Esophagus muscularis mucosa (tissue), 4 donors: ENCODE measurements around the gene UNC13A. TPM values are rescaled to one million over a fixed set of nuclear protein-coding genes. Genes with fewer than 3 reads are reported as not detected.

ENCODE experiments used
- DNase-seq: peaks from one replicate; pipeline ENCODE4 v3.0.0-alpha.2; 2017; ENCODE audit errors: extremely low spot score
- H3K27ac ChIP-seq, 4 donors: fragments of 200-600 bp; sonication (generic); replicated peaks in 1 of 4; 1 replicate in 3 of 4; 2 replicates in 1 of 4; pipeline ENCODE4 v1.5.1; 2016 to 2019; ENCODE audit warnings: mild to moderate bottlenecking in 1 of 4
- H3K27me3 ChIP-seq, 4 donors: fragments of 200-600 bp; sonication (generic); one replicate each; pipeline versions ENCODE4 v1.5.1 to v1.6.0; 2016 to 2019
- H3K36me3 ChIP-seq, 4 donors: fragments of 200-600 bp; sonication (generic); one replicate each; pipeline ENCODE4 v1.5.1; 2016 to 2019
- H3K4me1 ChIP-seq, 4 donors: fragments of 200-600 bp; sonication (generic); one replicate each; pipeline ENCODE4 v1.5.1; 2016 to 2019
- H3K4me3 ChIP-seq, 4 donors: fragments of 200-600 bp; sonication (generic); 1 replicate in 2 of 4; 2 replicates in 2 of 4; pipeline ENCODE4 v1.5.1; 2016 to 2019; ENCODE audit warnings: mild to moderate bottlenecking in 4 of 4, moderate library complexity in 1 of 4
- H3K9me3 ChIP-seq, 4 donors: fragments of 200-600 bp; sonication (generic); 1 replicate in 3 of 4; 2 replicates in 1 of 4; pipeline ENCODE4 v1.5.1; 2016 to 2019
- EP300 ChIP-seq: sonication (generic); formaldehyde crosslinking; IDR thresholded peaks from one replicate; pipeline ENCODE4 v1.6.1; 2017; ENCODE audit warnings: antibody characterized with exemption
- POLR2A ChIP-seq: fragments of 450-650 bp; IDR thresholded peaks from one replicate; pipeline ENCODE4 v1.6.1; 2017; ENCODE audit warnings: antibody characterized with exemption, moderate library complexity, mild to moderate bottlenecking, low read depth
- POLR2AphosphoS5 ChIP-seq, 2 donors: sonication (generic); formaldehyde crosslinking; IDR thresholded peaks; one replicate each; pipeline ENCODE4 v1.6.1; 2017; ENCODE audit warnings: antibody characterized with exemption in 2 of 2
- WGBS: methylation state at CpG from one replicate; pipeline ENCODE4 v1.1.5; 2018; 5-methylcytosine and 5-hydroxymethylcytosine counted together
- intact Hi-C: fragments of 100-400 bp; cut with DNase I; formaldehyde crosslinking; loops from one replicate; pipeline ENCODE4 v1.15.1; 2023
- total RNA-seq, 4 donors: library from RNA; depleted of rRNA; stranded (reverse); fragments of >200 nt; gene quantifications; one replicate each; pipeline versions ENCODE4 v1.1.0 to v1.2.1, GENCODE V29; 2016
- TF ChIP-seq, protein P1 (sequence below), 3 experiments: fragments of 200-600 bp in 2 of 3; fragments of 450-650 bp in 1 of 3; sonication (generic) in 2 of 3; IDR thresholded peaks; one replicate each; pipeline ENCODE4 v1.5.1; 2017 to 2019; ENCODE audit warnings: antibody characterized with exemption in 3 of 3, mild to moderate bottlenecking in 2 of 3, moderate library complexity in 1 of 3

Gene UNC13A
- total RNA-seq, 4 donors from 2014 or later, result under 0.01 to 0.23 (median 0.18) TPM

DNA sequence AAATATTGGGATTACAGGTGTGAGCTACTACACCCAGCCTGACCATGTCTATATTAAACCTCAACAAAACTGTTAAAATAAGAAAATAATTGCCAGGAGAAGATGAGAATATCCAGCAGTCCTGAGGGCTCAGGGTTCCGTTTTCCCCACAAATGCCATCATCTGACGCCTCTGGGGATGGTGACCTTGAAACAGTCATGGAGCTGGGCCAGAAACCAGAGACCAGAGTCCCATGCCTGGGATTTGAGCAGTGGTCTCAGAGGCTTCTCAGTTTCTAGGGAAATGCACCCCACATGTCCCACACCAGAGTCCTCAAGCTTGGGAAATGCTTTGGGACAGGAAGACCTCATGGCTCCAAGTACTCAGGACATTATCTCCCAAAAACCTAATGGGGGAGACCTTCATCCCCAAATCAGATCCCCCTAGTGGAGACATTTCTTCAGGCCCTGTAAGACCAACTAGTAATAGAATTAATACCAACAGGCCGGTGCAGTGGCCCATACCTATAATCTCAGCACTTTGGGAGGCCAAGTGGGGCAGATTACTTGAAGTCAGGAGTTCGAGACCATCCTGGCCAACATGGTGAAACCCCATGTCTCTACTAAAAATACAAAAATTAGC is 28.3 kb upstream of the UNC13A start:
- Histone ChIP-seq H3K9me3 (no peaks in the 10 kb centered on the region), H3K4me1 (peaks cover 31 to 46% (median 43%) of the 10 kb centered on the region in 4 donors), H3K27ac (peak overlapping the region in 3 of 4 donors; percentile 30 to 67 (median 44)), H3K27me3 (no peaks in the 10 kb centered on the region), H3K36me3 (no peaks in the 10 kb centered on the region), H3K4me3 (no peak overlapping the region)
- intact Hi-C loops, result no loop called here
- DNase-seq, result no peak
- 77% methylated on average over 4 of the region's 4 CpGs for WGBS
- no peak for TF ChIP-seq POLR2A
- no peak for TF ChIP-seq POLR2AphosphoS5 (IDR thresholded peaks at IDR 0.05)
- TF ChIP-seq EP300, result no peak
- TF ChIP-seq, protein P1, sequence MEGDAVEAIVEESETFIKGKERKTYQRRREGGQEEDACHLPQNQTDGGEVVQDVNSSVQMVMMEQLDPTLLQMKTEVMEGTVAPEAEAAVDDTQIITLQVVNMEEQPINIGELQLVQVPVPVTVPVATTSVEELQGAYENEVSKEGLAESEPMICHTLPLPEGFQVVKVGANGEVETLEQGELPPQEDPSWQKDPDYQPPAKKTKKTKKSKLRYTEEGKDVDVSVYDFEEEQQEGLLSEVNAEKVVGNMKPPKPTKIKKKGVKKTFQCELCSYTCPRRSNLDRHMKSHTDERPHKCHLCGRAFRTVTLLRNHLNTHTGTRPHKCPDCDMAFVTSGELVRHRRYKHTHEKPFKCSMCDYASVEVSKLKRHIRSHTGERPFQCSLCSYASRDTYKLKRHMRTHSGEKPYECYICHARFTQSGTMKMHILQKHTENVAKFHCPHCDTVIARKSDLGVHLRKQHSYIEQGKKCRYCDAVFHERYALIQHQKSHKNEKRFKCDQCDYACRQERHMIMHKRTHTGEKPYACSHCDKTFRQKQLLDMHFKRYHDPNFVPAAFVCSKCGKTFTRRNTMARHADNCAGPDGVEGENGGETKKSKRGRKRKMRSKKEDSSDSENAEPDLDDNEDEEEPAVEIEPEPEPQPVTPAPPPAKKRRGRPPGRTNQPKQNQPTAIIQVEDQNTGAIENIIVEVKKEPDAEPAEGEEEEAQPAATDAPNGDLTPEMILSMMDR (IDR thresholded peaks at IDR 0.05), result no peak

DNA sequence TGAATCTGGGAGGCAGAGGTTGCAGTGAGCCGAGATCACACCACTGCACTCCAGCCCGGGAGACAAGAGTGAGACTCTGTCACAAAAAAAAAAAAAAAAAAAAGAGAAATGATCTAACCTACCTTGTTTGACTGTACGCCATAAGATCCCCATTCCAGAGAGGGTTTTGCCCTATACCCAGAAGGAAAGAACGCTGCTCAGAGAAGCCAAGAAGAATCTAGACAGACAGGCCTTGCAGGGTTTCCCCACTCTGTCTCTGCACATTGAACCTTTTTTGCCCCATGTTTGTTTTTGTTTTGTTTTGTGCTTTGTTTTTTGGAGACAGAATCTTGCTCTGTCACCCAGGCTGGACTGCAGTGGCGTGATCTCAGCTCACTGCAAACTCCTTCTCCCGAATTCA is 23.7 kb upstream of the UNC13A start:
- intact Hi-C loops, result no loop called here
- Histone ChIP-seq H3K36me3 (no peaks in the 10 kb centered on the region), H3K27ac (no peak overlapping the region), H3K9me3 (no peaks in the 10 kb centered on the region), H3K27me3 (peaks cover 0 to 13% (median 0%) of the 10 kb centered on the region in 4 donors), H3K4me3 (no peak overlapping the region), H3K4me1 (peaks cover 2 to 4% (median 2%) of the 10 kb centered on the region in 4 donors)
- 66% methylated on average over 6 of the region's 6 CpGs for WGBS
- no peak for TF ChIP-seq POLR2A
- TF ChIP-seq EP300, result no peak
- TF ChIP-seq, protein P1 (IDR thresholded peaks at IDR 0.05), result no peak
- TF ChIP-seq POLR2AphosphoS5 (IDR thresholded peaks at IDR 0.05), result no peak
- DNase-seq, result no peak

DNA sequence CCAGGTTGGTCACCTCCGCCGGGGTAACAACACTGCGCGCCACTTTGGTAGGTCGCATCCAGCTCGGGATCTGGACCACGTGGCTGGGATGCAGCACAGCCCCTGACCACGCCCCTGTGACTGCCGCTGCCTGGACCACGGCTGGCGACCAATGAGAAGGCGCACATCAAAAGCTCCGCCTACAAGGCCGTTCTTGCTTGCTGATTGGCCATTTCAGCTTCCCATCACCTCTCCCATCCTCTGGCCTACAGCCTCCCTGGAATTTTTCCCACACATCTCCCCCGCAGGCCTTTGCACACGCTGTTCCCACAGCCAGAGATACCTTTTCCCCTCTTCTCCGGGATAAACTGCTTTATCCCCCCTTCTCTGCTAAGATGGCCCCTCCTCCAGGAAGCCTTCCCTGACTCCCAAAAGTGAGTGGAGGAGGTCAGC is 18.6 kb upstream of the UNC13A start:
- Histone ChIP-seq H3K4me3 (no peak overlapping the region), H3K4me1 (no peaks in the 10 kb centered on the region), H3K36me3 (no peaks in the 10 kb centered on the region), H3K9me3 (no peaks in the 10 kb centered on the region), H3K27me3 (peaks cover 0 to 60% (median 0%) of the 10 kb centered on the region in 4 donors), H3K27ac (no peak overlapping the region)
- intact Hi-C loops, result loop anchor here (10.0 kb wide), 1 partner anchor 148 kb away; the partner anchor contains the start of gene RPL18A
- DNase-seq, result no peak
- 19% methylated on average over 11 of the region's 17 CpGs for WGBS
- TF ChIP-seq EP300 (no peak), POLR2A (no peak), POLR2AphosphoS5 (IDR thresholded peaks at IDR 0.05) (no peak)
- TF ChIP-seq, protein P1 (IDR thresholded peaks at IDR 0.05), result no peak

DNA sequence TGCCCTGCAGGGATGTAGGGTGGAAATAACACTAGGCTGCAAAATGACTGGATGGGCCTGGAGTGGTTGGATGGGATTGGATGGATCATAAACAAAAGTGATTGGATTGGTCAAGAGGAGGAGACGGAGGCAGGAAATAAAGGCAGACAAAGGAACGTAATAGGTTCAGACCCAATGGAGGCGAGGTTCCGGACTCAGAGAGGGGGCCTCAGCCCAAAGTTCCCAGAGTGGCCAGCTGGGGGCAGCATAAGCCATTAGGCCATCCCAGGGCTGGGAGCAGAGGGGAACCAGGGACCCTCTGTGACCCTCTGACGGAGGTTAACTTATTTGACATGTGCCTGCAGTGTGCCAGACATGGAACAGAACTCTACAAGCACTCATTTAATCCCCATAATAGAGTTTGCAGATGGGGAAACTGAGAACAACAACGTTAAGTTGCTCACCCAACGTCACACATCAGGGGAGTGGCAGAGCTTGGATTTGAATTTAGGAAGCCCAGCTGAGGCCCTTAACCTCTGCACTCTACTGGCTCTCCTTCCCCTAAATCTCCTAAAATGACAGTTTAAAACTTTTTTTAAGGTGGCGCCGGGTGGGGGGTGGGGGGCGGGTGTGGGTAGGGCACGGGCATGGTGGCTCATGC is 15.8 kb upstream of the UNC13A start:
- WGBS, result 52% methylated on average over 11 of the region's 11 CpGs
- intact Hi-C loops, result loop anchor here (5.0 to 10.0 kb wide), 2 partner anchors 63 to 151 kb away; partner anchors contain the start of gene RPL18A
- DNase-seq, result no peak

More for the DNA sequence above, 15.8 kb upstream of the UNC13A start:
- H3K36me3 ChIP-seq, result no peaks in the 10 kb centered on the region
- no peaks in the 10 kb centered on the region for H3K9me3 ChIP-seq
- no peak overlapping the region for H3K27ac ChIP-seq
- H3K27me3 ChIP-seq, result peaks cover 0 to 79% (median 0%) of the 10 kb centered on the region in 4 donors
- H3K4me1 ChIP-seq, result no peaks in the 10 kb centered on the region
- TF ChIP-seq POLR2A, result no peak
- TF ChIP-seq, protein P1 (IDR thresholded peaks at IDR 0.05), result peak; percentile 78 to 87 (median 79)
- TF ChIP-seq EP300, result no peak
- no peak for TF ChIP-seq POLR2AphosphoS5 (IDR thresholded peaks at IDR 0.05)
- H3K4me3 ChIP-seq, result no peak overlapping the region
